ENCODE measurements around the gene TMPRSS9.

GRCh38 chr19:2429917-2430535, 70.0 kb downstream of the TMPRSS9 start:
- TF ChIP-seq EZH2 (IDR thresholded peaks at IDR 0.05; ENCODE audit: insufficient read depth, poor library complexity, severe bottlenecking) = no peak
- no peak for TF ChIP-seq EZH2phosphoT487 (IDR thresholded peaks at IDR 0.05; ENCODE audit: insufficient read depth, low read depth)

Measured in GM23248 (cell line).